ENCODE results near the gene GPRC5C.

DNA sequence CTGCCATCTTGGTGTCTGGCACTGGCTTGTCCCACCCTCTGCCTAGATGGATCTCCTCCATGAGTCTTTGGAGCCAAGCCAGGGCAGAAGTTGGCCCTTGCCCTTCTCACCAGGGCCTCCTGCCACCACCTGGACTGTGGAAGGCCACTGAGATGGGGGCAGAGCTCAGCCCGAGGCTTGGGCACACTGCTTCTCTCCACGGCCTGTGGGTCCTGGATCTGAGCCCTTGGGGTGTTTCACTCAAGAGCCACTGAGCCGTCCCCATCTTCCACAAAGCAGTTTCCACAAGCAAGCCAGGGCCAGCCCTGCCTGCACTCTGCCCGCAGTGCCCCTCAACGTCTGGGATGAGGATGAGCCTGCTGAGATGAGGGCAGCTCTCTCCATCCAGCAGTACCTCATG is 17.9 kb downstream of the GPRC5C start:
- TF ChIP-seq CTCF (IDR thresholded peaks at IDR 0.05; ENCODE audit: control extremely low read depth in 1 of 3, insufficient read depth in 1 of 3, low read depth in 1 of 3, low read length in 3 of 3) (no peak), EZH2 (IDR thresholded peaks at IDR 0.05; ENCODE audit: low read depth, low read length, severe bottlenecking) (no peak), JUND (IDR thresholded peaks at IDR 0.05; ENCODE audit: low read length) (no peak)
